Glutamatergic neuron (in vitro differentiated cells): ENCODE results near the gene TMEM181. TPM values are rescaled to one million over a fixed set of nuclear protein-coding genes. Genes with fewer than 3 reads are reported as not detected.
"Not testable (repeated sequence)": the region's sequence is repeated elsewhere in the genome, so short reads cannot be mapped to it uniquely, and the experiment has no call there.

Experiments
- DNase-seq: peaks from one replicate; pipeline ENCODE4 v3.0.0; 2022
- H3K27ac Mint-ChIP-seq: one replicate; pipeline ENCODE4 v1.8.0; 2020; ENCODE audit warnings: mild to moderate bottlenecking, mixed read lengths, inconsistent platforms; ENCODE audit not compliant: unreplicated experiment
- H3K27me3 Mint-ChIP-seq: one replicate; pipeline ENCODE4 v1.8.0; 2020; ENCODE audit warnings: mild to moderate bottlenecking, moderate library complexity, mixed read lengths, inconsistent platforms; ENCODE audit not compliant: unreplicated experiment
- H3K36me3 Mint-ChIP-seq: one replicate; pipeline ENCODE4 v1.8.0; 2020; ENCODE audit warnings: mild to moderate bottlenecking, mixed read lengths, inconsistent platforms; ENCODE audit not compliant: unreplicated experiment
- H3K4me1 Mint-ChIP-seq: one replicate; pipeline ENCODE4 v1.8.0; 2020; ENCODE audit warnings: mild to moderate bottlenecking, low read depth, mixed read lengths, inconsistent platforms; ENCODE audit not compliant: unreplicated experiment
- H3K4me3 Mint-ChIP-seq: one replicate; pipeline ENCODE4 v1.8.0; 2020; ENCODE audit warnings: mild to moderate bottlenecking, mixed read lengths, inconsistent platforms; ENCODE audit not compliant: unreplicated experiment
- H3K9me3 Mint-ChIP-seq: one replicate; pipeline ENCODE4 v1.8.0; 2020; ENCODE audit warnings: mild to moderate bottlenecking, moderate library complexity, mixed read lengths, inconsistent platforms; ENCODE audit not compliant: unreplicated experiment
- total RNA-seq: library from RNA; stranded (reverse); fragmentation: NEBNext Ultra II Directional; extraction: Animal tissue kit (Norgen Biotek cat#: 25700); gene quantifications from one replicate; pipeline ENCODE4 v1.2.1, GENCODE V29; 2021; ENCODE audit not compliant: unreplicated experiment
- TF ChIP-seq, protein P1 (sequence below): fragments of 200-600 bp; sonication (generic); IDR thresholded peaks from one replicate; pipeline ENCODE4 v1.5.0; 2021; ENCODE audit not compliant: partially characterized antibody, unreplicated experiment

TMEM181 gene
- total RNA-seq, 1 donor from 2014 or later = 44.3 TPM

DNA sequence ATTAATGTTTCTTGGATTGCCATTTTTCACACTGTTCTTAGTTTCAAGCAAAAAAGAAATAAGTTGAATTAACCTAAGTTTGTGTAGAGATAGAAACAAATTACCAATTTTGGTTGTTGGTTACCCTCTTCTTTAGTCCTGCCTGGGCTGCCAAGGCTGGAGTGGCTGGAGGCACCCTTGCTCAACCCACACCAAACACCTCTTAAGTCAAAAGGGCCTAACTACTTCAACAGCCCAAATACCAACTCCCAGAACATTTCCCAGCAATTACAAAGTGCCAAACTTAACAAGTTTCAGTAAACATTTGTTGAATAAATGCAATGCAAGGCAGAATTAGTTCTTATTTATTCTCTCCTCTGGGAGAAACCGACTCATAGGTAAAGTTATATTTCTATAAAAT lies 38.1 kb upstream of the TMEM181 start:
- DNase-seq = no peak

DNA sequence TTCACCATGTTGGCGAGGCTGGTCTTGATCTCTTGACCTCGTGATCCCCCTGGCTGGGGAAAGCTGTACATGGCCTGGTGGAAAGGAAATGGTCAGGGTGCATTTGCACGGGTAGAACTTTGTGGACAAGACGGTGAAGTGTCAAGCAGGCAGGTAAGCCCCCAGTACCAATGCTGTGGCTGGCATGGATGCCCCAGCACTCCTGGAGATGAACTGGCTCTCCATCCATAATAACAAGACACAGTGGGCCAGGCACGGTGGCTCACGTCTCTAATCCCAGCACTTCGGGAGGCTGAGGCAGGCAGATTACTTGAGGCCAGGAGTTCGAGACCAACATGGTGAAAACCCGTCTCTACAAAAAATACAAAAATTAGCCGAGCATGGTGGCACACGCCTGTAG lies 37.3 kb upstream of the TMEM181 start:
- Mint-ChIP-seq H3K27me3 (peaks cover 4% of the 10 kb centered on the region), H3K9me3 (peaks cover 26% of the 10 kb centered on the region), H3K4me3 (no peak overlapping the region), H3K4me1 (peaks cover 19% of the 10 kb centered on the region), H3K27ac (no peak overlapping the region), H3K36me3 (peaks cover 32% of the 10 kb centered on the region)
- TF ChIP-seq, protein P1, sequence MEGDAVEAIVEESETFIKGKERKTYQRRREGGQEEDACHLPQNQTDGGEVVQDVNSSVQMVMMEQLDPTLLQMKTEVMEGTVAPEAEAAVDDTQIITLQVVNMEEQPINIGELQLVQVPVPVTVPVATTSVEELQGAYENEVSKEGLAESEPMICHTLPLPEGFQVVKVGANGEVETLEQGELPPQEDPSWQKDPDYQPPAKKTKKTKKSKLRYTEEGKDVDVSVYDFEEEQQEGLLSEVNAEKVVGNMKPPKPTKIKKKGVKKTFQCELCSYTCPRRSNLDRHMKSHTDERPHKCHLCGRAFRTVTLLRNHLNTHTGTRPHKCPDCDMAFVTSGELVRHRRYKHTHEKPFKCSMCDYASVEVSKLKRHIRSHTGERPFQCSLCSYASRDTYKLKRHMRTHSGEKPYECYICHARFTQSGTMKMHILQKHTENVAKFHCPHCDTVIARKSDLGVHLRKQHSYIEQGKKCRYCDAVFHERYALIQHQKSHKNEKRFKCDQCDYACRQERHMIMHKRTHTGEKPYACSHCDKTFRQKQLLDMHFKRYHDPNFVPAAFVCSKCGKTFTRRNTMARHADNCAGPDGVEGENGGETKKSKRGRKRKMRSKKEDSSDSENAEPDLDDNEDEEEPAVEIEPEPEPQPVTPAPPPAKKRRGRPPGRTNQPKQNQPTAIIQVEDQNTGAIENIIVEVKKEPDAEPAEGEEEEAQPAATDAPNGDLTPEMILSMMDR = no peak
- DNase-seq = no peak

More for the DNA sequence above, 38.1 kb upstream of the TMEM181 start:
- H3K4me3 Mint-ChIP-seq = no peak overlapping the region
- peaks cover 6% of the 10 kb centered on the region for H3K27me3 Mint-ChIP-seq
- TF ChIP-seq, protein P1 = no peak
- peaks cover 21% of the 10 kb centered on the region for H3K4me1 Mint-ChIP-seq
- H3K27ac Mint-ChIP-seq = no peak overlapping the region
- peaks cover 25% of the 10 kb centered on the region for H3K9me3 Mint-ChIP-seq
- H3K36me3 Mint-ChIP-seq = peaks cover 29% of the 10 kb centered on the region

DNA sequence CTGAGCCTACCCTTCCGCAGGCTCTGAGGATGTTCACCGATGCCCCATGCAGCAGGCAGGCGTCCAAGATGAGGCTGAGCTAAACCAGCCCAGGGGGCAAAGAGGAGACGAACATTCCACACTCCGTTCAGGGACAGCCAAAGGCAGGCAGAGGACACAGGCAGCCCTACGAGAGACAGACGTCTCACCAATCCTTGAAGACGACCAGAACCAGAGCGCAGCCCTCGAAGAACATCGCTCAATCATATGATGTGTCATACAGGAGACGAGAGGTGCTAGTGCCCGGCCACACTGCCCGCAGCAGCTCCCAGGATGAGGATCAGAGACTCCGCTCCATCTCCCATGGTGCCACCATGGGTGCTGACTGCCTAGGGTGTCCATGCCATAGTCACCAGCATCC lies 35.6 kb upstream of the TMEM181 start:
- Mint-ChIP-seq H3K9me3 (peaks cover 27% of the 10 kb centered on the region), H3K4me1 (peaks cover 7% of the 10 kb centered on the region), H3K27me3 (peaks cover 4% of the 10 kb centered on the region), H3K36me3 (peaks cover 40% of the 10 kb centered on the region), H3K4me3 (no peak overlapping the region), H3K27ac (no peak overlapping the region)
- no peak for DNase-seq
- TF ChIP-seq, protein P1 = no peak

DNA sequence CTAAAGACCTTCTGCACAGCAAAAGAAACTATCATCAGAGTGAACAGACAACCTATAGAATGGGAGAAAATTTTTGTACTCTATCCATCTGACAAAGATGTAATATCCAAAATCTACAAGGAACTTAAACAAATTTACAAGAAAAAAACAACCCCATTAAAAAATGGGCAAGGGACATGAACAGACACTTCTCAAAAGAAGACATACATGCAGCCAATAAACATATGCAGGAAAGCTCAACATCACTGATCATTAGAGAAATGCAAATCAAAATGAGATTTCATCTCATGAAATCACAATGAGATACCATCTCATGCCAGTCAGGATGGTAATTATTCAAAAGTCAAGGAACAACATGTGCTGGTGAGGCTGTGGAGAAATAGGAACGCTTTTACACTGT lies 32.0 kb upstream of the TMEM181 start:
- H3K36me3 Mint-ChIP-seq = peaks cover 48% of the 10 kb centered on the region
- H3K27ac Mint-ChIP-seq, H3K4me1 Mint-ChIP-seq, DNase-seq, H3K4me3 Mint-ChIP-seq, H3K27me3 Mint-ChIP-seq: not testable (repeated sequence)
- peaks cover 25% of the 10 kb centered on the region for H3K9me3 Mint-ChIP-seq

DNA sequence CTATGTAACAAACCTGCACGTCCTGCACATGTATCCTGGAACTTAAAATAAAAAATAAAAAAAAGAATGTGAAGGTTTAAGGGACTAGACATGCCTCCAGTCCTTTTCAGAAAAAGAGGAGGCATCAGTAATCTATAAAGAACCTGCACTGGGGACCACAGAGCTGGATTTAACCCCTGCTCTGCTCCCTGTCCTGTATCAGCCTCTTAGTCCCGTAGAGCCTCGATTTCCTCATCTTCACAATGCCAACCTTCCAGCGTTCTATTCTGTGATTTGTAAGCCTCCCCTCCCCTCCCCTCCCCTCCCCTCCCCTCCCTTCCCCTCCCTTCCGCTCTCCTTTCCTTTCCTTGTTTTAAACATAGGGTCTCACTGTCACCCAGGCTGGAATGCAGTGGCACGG lies 31.1 kb upstream of the TMEM181 start:
- TF ChIP-seq, protein P1 = no peak
- no peak for DNase-seq
- Mint-ChIP-seq H3K9me3 (peaks cover 22% of the 10 kb centered on the region), H3K36me3 (peaks cover 46% of the 10 kb centered on the region), H3K4me3 (no peak overlapping the region), H3K27ac (no peak overlapping the region), H3K4me1 (peaks cover 8% of the 10 kb centered on the region), H3K27me3 (peaks cover 4% of the 10 kb centered on the region)

DNA sequence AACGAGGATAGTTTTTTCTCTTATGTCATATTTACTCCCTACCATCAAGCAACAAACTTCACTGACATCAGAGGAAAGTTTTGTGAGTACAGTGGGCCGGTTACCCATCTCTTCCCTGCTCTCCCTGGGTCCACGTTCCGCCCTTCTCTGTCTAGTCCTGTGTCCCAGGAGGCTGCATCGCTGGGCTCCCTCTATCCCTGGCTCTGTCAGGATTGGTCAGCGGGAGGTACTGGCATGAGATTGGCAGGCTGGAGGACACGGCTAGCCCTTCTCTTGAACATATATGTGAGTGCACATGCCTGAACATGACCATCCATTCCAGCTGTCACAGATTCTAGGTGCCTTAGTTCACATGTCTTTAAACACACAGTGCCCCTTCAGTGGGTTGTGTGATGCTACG lies 30.3 kb upstream of the TMEM181 start:
- no peak overlapping the region for H3K27ac Mint-ChIP-seq
- H3K4me3 Mint-ChIP-seq = no peak overlapping the region
- H3K4me1 Mint-ChIP-seq = peaks cover 10% of the 10 kb centered on the region
- DNase-seq = no peak
- TF ChIP-seq, protein P1 = no peak
- H3K36me3 Mint-ChIP-seq = peaks cover 38% of the 10 kb centered on the region
- peaks cover 6% of the 10 kb centered on the region for H3K27me3 Mint-ChIP-seq
- peaks cover 16% of the 10 kb centered on the region for H3K9me3 Mint-ChIP-seq
